IMR-90 (cell line): ENCODE results near the gene VEGFA. TPM values are rescaled to one million over a fixed set of nuclear protein-coding genes. Genes with fewer than 3 reads are reported as not detected.

Source experiments
- ATAC-seq: fragments of 200-7000 bp; cut with Tn5 transposase; 2 replicates; pipeline ENCODE4 v1.9.1; 2020; ENCODE audit warnings: low read depth, mild to moderate bottlenecking, moderate library complexity
- BruUV-seq: library from RNA; stranded (reverse); fragments of 400-500 nt; replicated peaks from 2 replicates; lab custom pipeline; 2021; lab: Mats Ljungman, UMichigan
- CTCF ChIA-PET: fragments of 300-600 bp; formaldehyde crosslinking; extraction: SDS; loops from one replicate; lab custom pipeline; 2021; ENCODE audit warnings: antibody characterized with exemption; lab: Yijun Ruan, JAX
- POLR2A ChIA-PET: fragments of 300-600 bp; sonication (Branson Sonifier 250); formaldehyde crosslinking; loops from one replicate; lab custom pipeline; 2022; ENCODE audit warnings: antibody characterized with exemption; ENCODE audit not compliant: unreplicated experiment; lab: Charles Lee
- DNase-seq: peaks from one replicate; pipeline ENCODE4 v3.0.0; 2013
- H2AFZ ChIP-seq: replicated peaks from 2 replicates; pipeline ENCODE3; 2013; ENCODE audit warnings: low read length, mild to moderate bottlenecking; ENCODE audit not compliant: poor library complexity
- H2AK5ac ChIP-seq: 2 replicates; pipeline ENCODE4 v1.6.1; 2013; ENCODE audit warnings: low read depth, low read length, inconsistent platforms
- H2AK9ac ChIP-seq: replicated peaks from 2 replicates; pipeline ENCODE3; 2013; ENCODE audit warnings: mild to moderate bottlenecking, low read depth, low read length, moderate library complexity; ENCODE audit not compliant: poor library complexity
- H2BK120ac ChIP-seq: 2 replicates; pipeline ENCODE4 v1.6.1; 2013; ENCODE audit warnings: low read depth, low read length, inconsistent platforms
- H2BK15ac ChIP-seq: 3 replicates; pipeline ENCODE4 v1.6.1; 2013; ENCODE audit warnings: low read depth, low read length, inconsistent platforms
- H2BK20ac ChIP-seq: 2 replicates; pipeline ENCODE4 v1.6.1; 2013; ENCODE audit warnings: low read depth, mild to moderate bottlenecking, inconsistent platforms, low read length, moderate library complexity
- H2BK5ac ChIP-seq: 2 replicates; pipeline ENCODE4 v1.6.1; 2013; ENCODE audit warnings: mild to moderate bottlenecking, low read depth, low read length, inconsistent platforms; ENCODE audit not compliant: poor library complexity, severe bottlenecking
- H3K14ac ChIP-seq: replicated peaks from 2 replicates; pipeline ENCODE4 v1.6.1; 2013; ENCODE audit warnings: low read depth, low read length, inconsistent platforms
- H3K18ac ChIP-seq: 2 replicates; pipeline ENCODE4 v1.6.1; 2013; ENCODE audit warnings: low read depth, low read length, control low read depth
- H3K23ac ChIP-seq: 2 replicates; pipeline ENCODE4 v1.6.1; 2013; ENCODE audit warnings: low read depth, low read length, inconsistent platforms
- H3K27ac ChIP-seq: 2 replicates; pipeline ENCODE4 v1.5.1; 2013; ENCODE audit warnings: mild to moderate bottlenecking, control low read depth, low read length; ENCODE audit not compliant: insufficient read depth
- H3K27me3 ChIP-seq: 2 replicates; pipeline ENCODE4 v1.6.1; 2013; ENCODE audit warnings: low read length; ENCODE audit not compliant: control insufficient read depth, insufficient read depth
- H3K36me3 ChIP-seq: 2 replicates; pipeline ENCODE4 v1.6.1; 2013; ENCODE audit warnings: low read length, mixed read lengths; ENCODE audit not compliant: control insufficient read depth, insufficient read depth
- H3K4ac ChIP-seq: 2 replicates; pipeline ENCODE4 v1.6.1; 2013; ENCODE audit warnings: low read depth, low read length, inconsistent platforms
- H3K4me1 ChIP-seq: 2 replicates; pipeline ENCODE4 v1.6.1; 2013; ENCODE audit warnings: low read length, mixed read lengths; ENCODE audit not compliant: control insufficient read depth, insufficient read depth
- H3K4me2 ChIP-seq: 2 replicates; pipeline ENCODE4 v1.6.1; 2013; ENCODE audit warnings: low read depth, mild to moderate bottlenecking, control low read depth, low read length, moderate library complexity
- H3K4me3 ChIP-seq: 2 replicates; pipeline ENCODE4 v1.5.1; 2013; ENCODE audit warnings: low read depth, mild to moderate bottlenecking, control low read depth, low read length, moderate library complexity; ENCODE audit not compliant: insufficient read depth
- H3K56ac ChIP-seq: 2 replicates; pipeline ENCODE4 v1.6.1; 2013; ENCODE audit warnings: low read length, inconsistent platforms; ENCODE audit not compliant: insufficient read depth; ENCODE audit errors: extremely low read depth
- H3K79me1 ChIP-seq, 2 experiments: 2 replicates each; pipeline ENCODE4 v1.6.1; 2013; ENCODE audit warnings: low read length in 2 of 2, inconsistent platforms in 1 of 2, low read depth in 1 of 2
- H3K9ac ChIP-seq: 2 replicates; pipeline ENCODE4 v1.6.1; 2013; ENCODE audit warnings: low read depth, low read length, control low read depth
- H3K9me1 ChIP-seq: 2 replicates; pipeline ENCODE4 v1.6.1; 2013; ENCODE audit warnings: low read length, inconsistent platforms; ENCODE audit not compliant: insufficient read depth
- H3K9me3 ChIP-seq: 2 replicates; pipeline ENCODE4 v1.6.1; 2013; ENCODE audit warnings: low read length; ENCODE audit not compliant: control insufficient read depth, insufficient read depth
- H4K20me1 ChIP-seq: 2 replicates; pipeline ENCODE4 v1.6.1; 2013; ENCODE audit warnings: low read length, inconsistent platforms; ENCODE audit not compliant: insufficient read depth
- H4K5ac ChIP-seq: 2 replicates; pipeline ENCODE4 v1.6.1; 2013; ENCODE audit warnings: mild to moderate bottlenecking, low read depth, low read length, control low read depth
- H4K8ac ChIP-seq, 2 experiments: 2 replicates each; pipeline ENCODE4 v1.6.1; 2013; ENCODE audit warnings: low read depth in 2 of 2, low read length in 2 of 2, control low read depth in 1 of 2, inconsistent platforms in 1 of 2
- H4K91ac ChIP-seq: 2 replicates; pipeline ENCODE4 v1.6.1; 2013; ENCODE audit warnings: low read depth, low read length, inconsistent platforms; ENCODE audit not compliant: insufficient read depth
- CEBPB ChIP-seq: IDR thresholded peaks from 2 replicates; pipeline ENCODE4 v1.6.1; 2012; ENCODE audit warnings: low read depth, low read length, improper control_type of control experiment
- CHD1 ChIP-seq: IDR thresholded peaks from 2 replicates; pipeline ENCODE4 v1.6.1; 2012; ENCODE audit warnings: low read depth, low read length, improper control_type of control experiment
- ELK1 ChIP-seq: fragments of 150-350 bp; IDR thresholded peaks from 2 replicates; pipeline ENCODE4 v1.6.1; 2016; ENCODE audit warnings: low read depth, mild to moderate bottlenecking, low read length, moderate library complexity, borderline replicate concordance
- FOS ChIP-seq: fragments of 150-350 bp; IDR thresholded peaks from 2 replicates; pipeline ENCODE4 v1.6.1; 2016; ENCODE audit warnings: low read depth, low read length
- MAZ ChIP-seq: IDR thresholded peaks from 2 replicates; pipeline ENCODE4 v1.6.1; 2012; ENCODE audit warnings: low read depth, mild to moderate bottlenecking, low read length, improper control_type of control experiment, moderate library complexity, borderline replicate concordance
- MXI1 ChIP-seq: IDR thresholded peaks from 2 replicates; pipeline ENCODE4 v1.6.1; 2012; ENCODE audit warnings: low read depth, mild to moderate bottlenecking, low read length, moderate library complexity, borderline replicate concordance
- POLR2A ChIP-seq: IDR thresholded peaks from 2 replicates; pipeline ENCODE4 v1.6.1; 2012; ENCODE audit warnings: mild to moderate bottlenecking, low read depth, low read length
- RCOR1 ChIP-seq: IDR thresholded peaks from 2 replicates; pipeline ENCODE4 v1.6.1; 2012; ENCODE audit warnings: mild to moderate bottlenecking, low read length, improper control_type of control experiment; ENCODE audit not compliant: insufficient replicate concordance
- RFX5 ChIP-seq: IDR thresholded peaks from 2 replicates; pipeline ENCODE4 v1.8.0; 2012; ENCODE audit warnings: low read depth, mild to moderate bottlenecking, low read length, moderate library complexity
- SMC3 ChIP-seq: fragments of 150-350 bp; IDR thresholded peaks from 2 replicates; pipeline ENCODE4 v1.6.1; 2016; ENCODE audit warnings: low read depth, mild to moderate bottlenecking, antibody characterized with exemption, low read length, moderate library complexity
- WGBS, 2 experiments: methylation state at CpG; one replicate each; pipeline versions ENCODE4 v1.1.5 to v1.1.7; 2013; ENCODE audit warnings: missing lambda C conversion rate in 2 of 2; ENCODE audit not compliant: insufficient read length in 1 of 2; ENCODE audit errors: extremely low coverage in 2 of 2; 5-methylcytosine and 5-hydroxymethylcytosine counted together
- dilution Hi-C: fragments of 300-500 bp; cut with HindIII; formaldehyde crosslinking; loops from one replicate; pipeline ENCODE4 v1.14.3; 2018; ENCODE audit warnings: low sequenced_read_pairs; ENCODE audit not compliant: unreplicated experiment
- in situ Hi-C: fragments of 300-500 bp; cut with MboI; formaldehyde crosslinking; loops from 3 replicates; pipeline ENCODE4 v1.14.3; 2019; ENCODE audit warnings: low sequenced_read_pairs, inconsistent platforms, mixed read lengths
- intact Hi-C: fragments of 100-400 bp; cut with micrococcal nuclease; formaldehyde crosslinking; loops from 2 replicates; pipeline ENCODE4 v1.10.0; 2022
- polyA plus RNA-seq, 3 experiments: library from polyadenylated mRNA; depleted of rRNA; stranded (reverse); fragments of >200 nt; gene quantifications; 2 replicates each; pipeline ENCODE4 v1.2.3, GENCODE V29; 2012; ENCODE audit warnings: low replicate concordance in 1 of 3
- total RNA-seq: library from RNA; depleted of rRNA; stranded (reverse); fragments of >200 nt; gene quantifications from 2 replicates; pipeline ENCODE4 v1.2.3, GENCODE V29; 2012
- TF ChIP-seq, protein P1 (sequence below): conservative IDR thresholded peaks from 2 replicates; pipeline ENCODE4 v1.5.1; 2012; ENCODE audit warnings: mild to moderate bottlenecking, low read depth, low read length, improper control_type of control experiment

The VEGFA gene
- total and polyA plus RNA-seq, 2 of the 4 experiments (the other 2 are of a cell fraction) = 190 to 234 TPM

- Histone ChIP-seq H2AFZ (peak overlapping the region; percentile 71), H3K9me3 (no peaks in the 10 kb centered on the region), H3K36me3 (no peaks in the 10 kb centered on the region), H4K20me1 (no peaks in the 10 kb centered on the region), H4K91ac (peak overlapping the region; percentile 85), H3K4ac (peak overlapping the region; percentile 83), H3K4me3 (no peak overlapping the region), H3K27ac (peak overlapping the region; percentile 26; the same call in 1 of the 2 replicates), H3K9ac (no peak overlapping the region), H4K5ac (peak overlapping the region; percentile 32; the same call in 1 of the 2 replicates), H3K18ac (peak overlapping the region; percentile 58; the same call in 1 of the 2 replicates), H3K56ac (no peak overlapping the region), H3K4me2 (no peak overlapping the region), H2BK15ac (peak overlapping the region; percentile 74; the same call in 2 of the 3 replicates), H2BK120ac (peak overlapping the region; percentile 75), H3K9me1 (peaks cover 13% of the 10 kb centered on the region; the same call in 1 of the 2 replicates), H2BK20ac (peak overlapping the region; percentile 32), H2BK5ac (no peak overlapping the region), H3K79me1 (no peaks in the 10 kb centered on the region), H2AK5ac (peak overlapping the region; percentile 95), H2AK9ac (peak overlapping the region; percentile 73), H4K8ac (peak overlapping the region; percentile 69 to 88; a peak in 3 of 4 replicates), H3K4me1 (peaks cover 20% of the 10 kb centered on the region), H3K27me3 (peaks cover 5% of the 10 kb centered on the region; the same call in 1 of the 2 replicates), H3K23ac (peak overlapping the region; percentile 50; the same call in 1 of the 2 replicates), H3K14ac (peak overlapping the region; percentile 51; the same call in 1 of the 2 replicates)
- intact Hi-C loops (loop anchor here (1.0 to 2.0 kb wide), 2 partner anchors 43 to 348 kb away; no protein-coding TSS in a partner anchor), dilution Hi-C loops (no loop called here), in situ Hi-C loops (no loop called here)
- TF ChIP-seq CEBPB = no peak
- TF ChIP-seq MAZ = no peak
- no peak for TF ChIP-seq POLR2A
- no peak for TF ChIP-seq MXI1
- TF ChIP-seq FOS = no peak
- no peak for TF ChIP-seq RFX5
- TF ChIP-seq CHD1 = no peak
- no peak for TF ChIP-seq SMC3
- TF ChIP-seq, protein P1, sequence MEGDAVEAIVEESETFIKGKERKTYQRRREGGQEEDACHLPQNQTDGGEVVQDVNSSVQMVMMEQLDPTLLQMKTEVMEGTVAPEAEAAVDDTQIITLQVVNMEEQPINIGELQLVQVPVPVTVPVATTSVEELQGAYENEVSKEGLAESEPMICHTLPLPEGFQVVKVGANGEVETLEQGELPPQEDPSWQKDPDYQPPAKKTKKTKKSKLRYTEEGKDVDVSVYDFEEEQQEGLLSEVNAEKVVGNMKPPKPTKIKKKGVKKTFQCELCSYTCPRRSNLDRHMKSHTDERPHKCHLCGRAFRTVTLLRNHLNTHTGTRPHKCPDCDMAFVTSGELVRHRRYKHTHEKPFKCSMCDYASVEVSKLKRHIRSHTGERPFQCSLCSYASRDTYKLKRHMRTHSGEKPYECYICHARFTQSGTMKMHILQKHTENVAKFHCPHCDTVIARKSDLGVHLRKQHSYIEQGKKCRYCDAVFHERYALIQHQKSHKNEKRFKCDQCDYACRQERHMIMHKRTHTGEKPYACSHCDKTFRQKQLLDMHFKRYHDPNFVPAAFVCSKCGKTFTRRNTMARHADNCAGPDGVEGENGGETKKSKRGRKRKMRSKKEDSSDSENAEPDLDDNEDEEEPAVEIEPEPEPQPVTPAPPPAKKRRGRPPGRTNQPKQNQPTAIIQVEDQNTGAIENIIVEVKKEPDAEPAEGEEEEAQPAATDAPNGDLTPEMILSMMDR = no peak
- TF ChIP-seq ELK1 = no peak
- TF ChIP-seq RCOR1 = no peak
- no CpG with 5 or more reads among the region's 7 CpGs for WGBS, 2 experiments
- ChIA-PET POLR2A (no interaction called here), CTCF (no interaction called here)
- DNase-seq = no peak
- no peak; the same call in 1 of the 2 replicates for ATAC-seq
- BruUV-seq = no TSS peak
Measured at GRCh38 chr6:43725643-43726580, 44.1 kb upstream of the VEGFA start.
